PC-3 (cell line): ENCODE measurements around the gene CLDN4.

ENCODE experiments used
- EZH2 ChIP-seq: fragments of 300-600 bp; sonication (generic); IDR thresholded peaks from one replicate; pipeline ENCODE4 v1.6.1; 2017; ENCODE audit warnings: antibody characterized with exemption, mild to moderate bottlenecking, low read length; ENCODE audit not compliant: unreplicated experiment
- TF ChIP-seq, protein P1 (sequence below): fragments of 300-600 bp; sonication (generic); conservative IDR thresholded peaks from 2 replicates; pipeline ENCODE4 v1.5.1; 2017; ENCODE audit warnings: antibody characterized with exemption, low read depth, mild to moderate bottlenecking, low read length

DNA sequence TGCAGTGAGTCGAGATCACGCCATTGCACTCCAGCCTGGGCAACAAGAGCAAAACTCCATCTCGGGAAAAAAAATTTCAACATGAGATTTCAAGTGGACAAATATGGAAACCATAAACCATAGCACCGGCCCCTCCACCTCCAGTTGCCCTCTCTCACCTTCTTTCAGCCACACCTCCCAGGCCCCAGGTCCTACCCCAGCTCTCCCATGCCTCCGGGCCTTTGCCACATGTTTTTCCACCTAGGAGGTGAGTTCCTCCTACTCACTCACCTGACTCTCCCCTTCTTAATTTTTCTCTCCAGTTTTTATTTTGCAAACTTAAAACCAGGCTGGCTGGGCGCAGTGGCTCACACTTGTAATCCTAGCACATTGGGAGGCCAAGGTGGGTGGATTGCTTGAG, 13.7 kb upstream of the CLDN4 start:
- TF ChIP-seq, protein P1, sequence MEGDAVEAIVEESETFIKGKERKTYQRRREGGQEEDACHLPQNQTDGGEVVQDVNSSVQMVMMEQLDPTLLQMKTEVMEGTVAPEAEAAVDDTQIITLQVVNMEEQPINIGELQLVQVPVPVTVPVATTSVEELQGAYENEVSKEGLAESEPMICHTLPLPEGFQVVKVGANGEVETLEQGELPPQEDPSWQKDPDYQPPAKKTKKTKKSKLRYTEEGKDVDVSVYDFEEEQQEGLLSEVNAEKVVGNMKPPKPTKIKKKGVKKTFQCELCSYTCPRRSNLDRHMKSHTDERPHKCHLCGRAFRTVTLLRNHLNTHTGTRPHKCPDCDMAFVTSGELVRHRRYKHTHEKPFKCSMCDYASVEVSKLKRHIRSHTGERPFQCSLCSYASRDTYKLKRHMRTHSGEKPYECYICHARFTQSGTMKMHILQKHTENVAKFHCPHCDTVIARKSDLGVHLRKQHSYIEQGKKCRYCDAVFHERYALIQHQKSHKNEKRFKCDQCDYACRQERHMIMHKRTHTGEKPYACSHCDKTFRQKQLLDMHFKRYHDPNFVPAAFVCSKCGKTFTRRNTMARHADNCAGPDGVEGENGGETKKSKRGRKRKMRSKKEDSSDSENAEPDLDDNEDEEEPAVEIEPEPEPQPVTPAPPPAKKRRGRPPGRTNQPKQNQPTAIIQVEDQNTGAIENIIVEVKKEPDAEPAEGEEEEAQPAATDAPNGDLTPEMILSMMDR: no peak
- TF ChIP-seq EZH2: no peak
